A673 (cell line): ENCODE measurements around the gene PRSS53. TPM values are rescaled to one million over a fixed set of nuclear protein-coding genes. Genes with fewer than 3 reads are reported as not detected.

ENCODE experiments used
- BruUV-seq: library from RNA; stranded (reverse); fragments of 400-500 nt; replicated peaks from 2 replicates; lab custom pipeline; 2021; lab: Mats Ljungman, UMichigan
- CTCF ChIA-PET: fragments of 300-600 bp; sonication (Branson Sonifier 250); formaldehyde crosslinking; loops from one replicate; lab custom pipeline; 2022; ENCODE audit warnings: antibody characterized with exemption; lab: Charles Lee
- POLR2A ChIA-PET: fragments of 300-600 bp; sonication (Branson Sonifier 250); formaldehyde crosslinking; loops from one replicate; lab custom pipeline; 2022; ENCODE audit warnings: antibody characterized with exemption; ENCODE audit not compliant: low non-redundant PET; lab: Charles Lee
- DNase-seq: peaks from one replicate; pipeline ENCODE4 v3.0.0-alpha.2; 2015; ENCODE audit warnings: low spot score
- H3K27ac ChIP-seq: fragments of 200-600 bp; sonication (generic); 2 replicates; pipeline ENCODE4 v1.5.1; 2016; ENCODE audit warnings: mixed run types, low read depth, mild to moderate bottlenecking, mixed read lengths, antibody characterized with exemption, low read length; ENCODE audit not compliant: poor library complexity, severe bottlenecking
- H3K27me3 ChIP-seq: fragments of 200-600 bp; sonication (generic); replicated peaks from 2 replicates; pipeline ENCODE4 v1.6.1; 2017; ENCODE audit warnings: mixed run types, low read depth, mild to moderate bottlenecking, mixed read lengths, antibody characterized with exemption, low read length; ENCODE audit not compliant: insufficient read depth, poor library complexity
- H3K36me3 ChIP-seq: fragments of 200-600 bp; sonication (generic); 2 replicates; pipeline ENCODE4 v1.6.1; 2016; ENCODE audit warnings: mixed run types, mild to moderate bottlenecking, mixed read lengths, antibody characterized with exemption, low read length; ENCODE audit not compliant: insufficient read depth, poor library complexity, severe bottlenecking
- H3K4me1 ChIP-seq: fragments of 200-600 bp; sonication (generic); 2 replicates; pipeline ENCODE4 v1.6.1; 2017; ENCODE audit warnings: mixed run types, mild to moderate bottlenecking, mixed read lengths, antibody characterized with exemption, low read length; ENCODE audit not compliant: insufficient read depth, poor library complexity, severe bottlenecking
- H3K4me3 ChIP-seq: fragments of 200-600 bp; sonication (generic); 2 replicates; pipeline ENCODE4 v1.5.1; 2016; ENCODE audit warnings: low read depth, mixed run types, mild to moderate bottlenecking, mixed read lengths, low read length; ENCODE audit not compliant: poor library complexity, severe bottlenecking
- H3K9me3 ChIP-seq: fragments of 200-600 bp; sonication (generic); 2 replicates; pipeline ENCODE4 v1.6.1; 2016; ENCODE audit warnings: mixed run types, low read depth, mild to moderate bottlenecking, mixed read lengths, antibody characterized with exemption, low read length; ENCODE audit not compliant: poor library complexity, severe bottlenecking
- EZH2 ChIP-seq: fragments of 200-600 bp; sonication (generic); IDR thresholded peaks from 2 replicates; pipeline ENCODE4 v1.6.1; 2017; ENCODE audit warnings: borderline replicate concordance, low read depth, mild to moderate bottlenecking, mixed read lengths, antibody characterized with exemption, low read length; ENCODE audit not compliant: poor library complexity, severe bottlenecking
- intact Hi-C: fragments of 100-400 bp; cut with micrococcal nuclease; formaldehyde crosslinking; loops from one replicate; pipeline ENCODE4 v1.10.0; 2022; ENCODE audit not compliant: unreplicated experiment
- total RNA-seq: library from RNA; stranded (reverse); gene quantifications from 2 replicates; pipeline ENCODE4 v1.2.3, GENCODE V29; 2021
- TF ChIP-seq, protein P1 (sequence below): fragments of 300-800, 200-600 bp; sonication (generic); conservative IDR thresholded peaks from 2 replicates; pipeline ENCODE4 v1.5.1; 2017; ENCODE audit warnings: low read depth, mild to moderate bottlenecking, antibody characterized with exemption, low read length, moderate library complexity, mixed read lengths

PRSS53 gene
- total RNA-seq, 1 experiment from 2014 or later, result 3.1 TPM

DNA sequence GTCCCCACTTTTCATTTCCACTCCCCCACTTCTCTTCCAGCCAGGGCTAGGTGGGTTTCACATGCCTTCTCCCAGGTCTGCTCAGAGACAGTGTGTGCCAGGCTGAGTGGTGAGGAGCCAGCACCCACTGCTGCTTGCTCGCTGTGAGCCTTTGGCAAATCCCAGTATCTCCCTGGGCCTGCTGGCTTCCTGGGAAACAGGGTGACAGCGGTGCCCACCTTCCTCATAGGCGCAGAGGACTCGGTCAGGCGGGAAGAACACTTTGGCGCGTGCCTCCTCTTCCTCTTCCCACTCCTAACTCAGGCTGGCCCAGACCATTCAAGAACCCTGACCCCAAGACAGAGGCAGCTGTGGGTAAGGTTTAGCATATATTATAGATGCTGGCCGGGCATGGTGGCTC is 456 bp upstream of the PRSS53 start:
- intact Hi-C loops, result loop anchor here (10.0 kb wide), 1 partner anchor 786 kb away; the partner anchor contains the start of gene ZNF267
- POLR2A ChIA-PET, result no interaction called here
- BruUV-seq, result no TSS peak
- H3K4me3 ChIP-seq, result no peak overlapping the region
- H3K4me1 ChIP-seq, result peaks cover 3% of the 10 kb centered on the region
- no peak for TF ChIP-seq EZH2
- TF ChIP-seq, protein P1, sequence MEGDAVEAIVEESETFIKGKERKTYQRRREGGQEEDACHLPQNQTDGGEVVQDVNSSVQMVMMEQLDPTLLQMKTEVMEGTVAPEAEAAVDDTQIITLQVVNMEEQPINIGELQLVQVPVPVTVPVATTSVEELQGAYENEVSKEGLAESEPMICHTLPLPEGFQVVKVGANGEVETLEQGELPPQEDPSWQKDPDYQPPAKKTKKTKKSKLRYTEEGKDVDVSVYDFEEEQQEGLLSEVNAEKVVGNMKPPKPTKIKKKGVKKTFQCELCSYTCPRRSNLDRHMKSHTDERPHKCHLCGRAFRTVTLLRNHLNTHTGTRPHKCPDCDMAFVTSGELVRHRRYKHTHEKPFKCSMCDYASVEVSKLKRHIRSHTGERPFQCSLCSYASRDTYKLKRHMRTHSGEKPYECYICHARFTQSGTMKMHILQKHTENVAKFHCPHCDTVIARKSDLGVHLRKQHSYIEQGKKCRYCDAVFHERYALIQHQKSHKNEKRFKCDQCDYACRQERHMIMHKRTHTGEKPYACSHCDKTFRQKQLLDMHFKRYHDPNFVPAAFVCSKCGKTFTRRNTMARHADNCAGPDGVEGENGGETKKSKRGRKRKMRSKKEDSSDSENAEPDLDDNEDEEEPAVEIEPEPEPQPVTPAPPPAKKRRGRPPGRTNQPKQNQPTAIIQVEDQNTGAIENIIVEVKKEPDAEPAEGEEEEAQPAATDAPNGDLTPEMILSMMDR, result no peak
- H3K9me3 ChIP-seq, result no peaks in the 10 kb centered on the region
- no peaks in the 10 kb centered on the region for H3K27me3 ChIP-seq
- H3K36me3 ChIP-seq, result peaks cover 9% of the 10 kb centered on the region
- CTCF ChIA-PET, result no interaction called here
- H3K27ac ChIP-seq, result no peak overlapping the region
- no peak for DNase-seq

DNA sequence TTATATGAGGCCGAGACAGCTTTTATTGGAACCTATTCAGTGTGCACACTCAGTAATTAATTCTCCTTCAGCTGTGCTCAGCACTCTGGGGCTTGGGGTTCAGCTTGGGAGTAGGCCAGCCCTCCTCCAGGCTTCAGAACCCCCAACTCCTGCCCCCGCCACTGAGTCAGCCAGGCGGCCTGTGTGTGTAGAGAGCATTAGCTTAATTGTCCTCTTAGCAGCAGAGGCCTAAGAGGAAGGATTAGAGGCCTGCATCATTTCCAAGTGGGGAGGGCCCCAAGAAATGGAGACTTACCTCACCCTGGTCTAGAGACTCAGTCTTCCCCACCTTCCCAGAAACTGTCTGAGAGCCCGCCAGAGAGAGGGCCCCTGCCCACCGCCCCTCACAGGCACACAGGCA is 772 bp downstream of the PRSS53 start:
- intact Hi-C loops, result loop anchor here (10.0 kb wide), 1 partner anchor 787 kb away; the partner anchor contains the start of gene ZNF267
- Histone ChIP-seq H3K27ac (no peak overlapping the region), H3K4me3 (no peak overlapping the region), H3K9me3 (no peaks in the 10 kb centered on the region), H3K36me3 (peaks cover 14% of the 10 kb centered on the region), H3K4me1 (no peaks in the 10 kb centered on the region), H3K27me3 (no peaks in the 10 kb centered on the region)
- no TSS peak for BruUV-seq
- ChIA-PET POLR2A (no interaction called here), CTCF (interaction anchor here (0.5 kb wide), 1 partner anchor 75 kb away, joined by 9 read pairs; no protein-coding TSS in a partner anchor)
- DNase-seq, result no peak
- TF ChIP-seq EZH2, result no peak
- TF ChIP-seq, protein P1, result no peak

- intact Hi-C loops, result loop anchor here (10.0 kb wide), 1 partner anchor 787 kb away; the partner anchor contains the start of gene ZNF267
- DNase-seq, result no peak
- no peaks in the 10 kb centered on the region for H3K4me1 ChIP-seq
- H3K36me3 ChIP-seq, result peaks cover 14% of the 10 kb centered on the region
- H3K4me3 ChIP-seq, result no peak overlapping the region
- no TSS peak for BruUV-seq
- H3K27me3 ChIP-seq, result no peaks in the 10 kb centered on the region
- no peak overlapping the region for H3K27ac ChIP-seq
- TF ChIP-seq, protein P1, result no peak
- TF ChIP-seq EZH2, result no peak
- H3K9me3 ChIP-seq, result no peaks in the 10 kb centered on the region
- ChIA-PET CTCF (no interaction called here), POLR2A (no interaction called here)
Measured at GRCh38 chr16:31087481-31087880, 1.3 kb downstream of the PRSS53 start.
